Left cardiac atrium (tissue), 2 donors: ENCODE results near the gene EXT2. TPM values are rescaled to one million over a fixed set of nuclear protein-coding genes. Genes with fewer than 3 reads are reported as not detected.

Experiments
- total RNA-seq, 2 donors: library from RNA; stranded (reverse); fragmentation: NEBNext Ultra II Directional; extraction: Animal tissue kit (Norgen Biotek cat#: 25700); gene quantifications; one replicate each; pipeline ENCODE4 v1.2.1, GENCODE V29; 2021
- donor health status: DM: no; HTN: yes; CAD: no; lungs with severe emphysema.
- donor health status: DM: yes; HTN: yes; CAD: no.

The EXT2 gene
- total RNA-seq, 2 donors from 2014 or later = 33.7 to 34.6 TPM

Other genes starting within 250 kb of the EXT2 start
- gene ALKBH3, start 214.8 kb upstream of the EXT2 start, total RNA-seq = 10 to 100 TPM; 13.8 to 20.1 TPM
- 100 to 1,000 TPM in 1 of 2 donors, 10 to 100 TPM in 1; 25.0 to 121 TPM for gene C11orf96, start 153.0 kb upstream of the EXT2 start, total RNA-seq
- not detected for gene ACCSL, start 47.7 kb upstream of the EXT2 start, total RNA-seq
- 1 to 10 TPM; 8.5 to 9.1 TPM for gene ACCS, start 29.4 kb upstream of the EXT2 start, total RNA-seq
- gene ALX4, start 214.5 kb downstream of the EXT2 start, total RNA-seq = under 1 TPM in 1 of 2 donors, not detected in 1; 0.03 TPM